Cardiac muscle cell (in vitro differentiated cells and primary cell): ENCODE results near the gene MTFP1. TPM values are rescaled to one million over a fixed set of nuclear protein-coding genes. Genes with fewer than 3 reads are reported as not detected.

Experiments used
- DNase-seq, 2 donors: peaks; one replicate each; pipeline versions ENCODE4 v3.0.0 to v3.0.0-alpha.2; 2010 to 2017; ENCODE audit warnings: low read depth in 1 of 2, low spot score in 1 of 2
- H3K27ac ChIP-seq: fragments of 200-600 bp; sonication (generic); 2 replicates; pipeline ENCODE4 v1.5.1; 2016
- H3K27me3 ChIP-seq: fragments of 200-600 bp; sonication (generic); 2 replicates; pipeline ENCODE4 v1.6.0; 2016; ENCODE audit warnings: control low read depth
- H3K36me3 ChIP-seq: fragments of 200-600 bp; sonication (generic); 2 replicates; pipeline ENCODE4 v1.5.1; 2016; ENCODE audit warnings: control low read depth
- H3K4me1 ChIP-seq: fragments of 200-600 bp; sonication (generic); 2 replicates; pipeline ENCODE4 v1.8.1; 2017; ENCODE audit warnings: low read depth, mild to moderate bottlenecking, mixed run types
- H3K4me3 ChIP-seq: fragments of 200-600 bp; sonication (generic); 2 replicates; pipeline ENCODE4 v1.5.1; 2016; ENCODE audit warnings: mild to moderate bottlenecking
- H3K9me3 ChIP-seq: fragments of 200-600 bp; sonication (generic); 2 replicates; pipeline ENCODE4 v1.5.1; 2017; ENCODE audit warnings: low read depth, mild to moderate bottlenecking, control low read depth
- CTCF ChIP-seq: IDR thresholded peaks from 2 replicates; pipeline ENCODE4 v1.5.1; 2012; ENCODE audit warnings: low read depth, mild to moderate bottlenecking, low read length
- polyA plus RNA-seq: library from polyadenylated mRNA; unstranded; fragments of >200 nt; fragmentation: Nextera tagmentation; extraction: Ambion mirVana; gene quantifications from 2 replicates; pipeline ENCODE4 v1.2.1, GENCODE V29; 2016
- total RNA-seq: library from RNA; depleted of rRNA; stranded (reverse); fragments of >200 nt; gene quantifications from 2 replicates; pipeline ENCODE4 v1.2.3, GENCODE V29; 2016

The MTFP1 gene
- total and polyA plus RNA-seq, 2 experiments from 2014 or later: 39.3 to 100.0 TPM

GRCh38 chr22:30430933-30431332 is 5.4 kb downstream of the MTFP1 start:
- no peaks in the 10 kb centered on the region for H3K4me1 ChIP-seq
- no peak for TF ChIP-seq CTCF
- H3K4me3 ChIP-seq: no peak overlapping the region
- no peak for DNase-seq
- no peaks in the 10 kb centered on the region for H3K27me3 ChIP-seq
- H3K9me3 ChIP-seq: no peaks in the 10 kb centered on the region
- no peak overlapping the region for H3K27ac ChIP-seq
- peaks cover 4% of the 10 kb centered on the region for H3K36me3 ChIP-seq

GRCh38 chr22:30432096-30432495 is 6.5 kb downstream of the MTFP1 start:
- DNase-seq: no peak
- H3K27me3 ChIP-seq: no peaks in the 10 kb centered on the region
- no peaks in the 10 kb centered on the region for H3K4me1 ChIP-seq
- H3K4me3 ChIP-seq: no peak overlapping the region
- TF ChIP-seq CTCF: no peak
- H3K36me3 ChIP-seq: peaks cover 4% of the 10 kb centered on the region
- no peak overlapping the region for H3K27ac ChIP-seq
- H3K9me3 ChIP-seq: no peaks in the 10 kb centered on the region

- no peaks in the 10 kb centered on the region for H3K27me3 ChIP-seq
- no peaks in the 10 kb centered on the region for H3K9me3 ChIP-seq
- no peak overlapping the region for H3K4me3 ChIP-seq
- DNase-seq: no peak
- no peak for TF ChIP-seq CTCF
- H3K4me1 ChIP-seq: no peaks in the 10 kb centered on the region
- peaks cover 4% of the 10 kb centered on the region for H3K36me3 ChIP-seq
- no peak overlapping the region for H3K27ac ChIP-seq
Measured at GRCh38 chr22:30432520-30432919, 7.0 kb downstream of the MTFP1 start.

- Histone ChIP-seq H3K4me1 (no peaks in the 10 kb centered on the region), H3K27me3 (no peaks in the 10 kb centered on the region), H3K4me3 (no peak overlapping the region), H3K27ac (no peak overlapping the region), H3K9me3 (no peaks in the 10 kb centered on the region), H3K36me3 (peaks cover 4% of the 10 kb centered on the region)
- DNase-seq: no peak
- no peak for TF ChIP-seq CTCF
Measured at GRCh38 chr22:30433227-30433626, 7.7 kb downstream of the MTFP1 start.

- no peaks in the 10 kb centered on the region for H3K27me3 ChIP-seq
- no peaks in the 10 kb centered on the region for H3K4me1 ChIP-seq
- H3K27ac ChIP-seq: no peak overlapping the region
- no peak for DNase-seq
- TF ChIP-seq CTCF: no peak
- no peaks in the 10 kb centered on the region for H3K36me3 ChIP-seq
- no peaks in the 10 kb centered on the region for H3K9me3 ChIP-seq
- H3K4me3 ChIP-seq: no peak overlapping the region
Measured at GRCh38 chr22:30433773-30434172, 8.2 kb downstream of the MTFP1 start.

- Histone ChIP-seq H3K27me3 (no peaks in the 10 kb centered on the region), H3K36me3 (no peaks in the 10 kb centered on the region), H3K4me1 (no peaks in the 10 kb centered on the region), H3K4me3 (no peak overlapping the region), H3K27ac (no peak overlapping the region), H3K9me3 (no peaks in the 10 kb centered on the region)
- TF ChIP-seq CTCF: no peak
- no peak for DNase-seq
Measured at GRCh38 chr22:30434843-30435242, 9.3 kb downstream of the MTFP1 start.
